HG03432 (cell line): Measurements from ENCODE around the gene ADGRB3.
"Not testable (repeated sequence)": the region's sequence is repeated elsewhere in the genome, so short reads cannot be mapped to it uniquely, and the experiment has no call there.

ENCODE experiments used
- ATAC-seq: cut with Tn5 transposase; IDR thresholded peaks from one replicate; pipeline ENCODE4 v1.9.1; 2021; ENCODE audit warnings: mild to moderate bottlenecking, moderate library complexity; ENCODE audit not compliant: unreplicated experiment

ADGRB3 gene

GRCh38 chr6:68649669-68650068 lies 14.6 kb downstream of the ADGRB3 start:
- no peak for ATAC-seq

DNA sequence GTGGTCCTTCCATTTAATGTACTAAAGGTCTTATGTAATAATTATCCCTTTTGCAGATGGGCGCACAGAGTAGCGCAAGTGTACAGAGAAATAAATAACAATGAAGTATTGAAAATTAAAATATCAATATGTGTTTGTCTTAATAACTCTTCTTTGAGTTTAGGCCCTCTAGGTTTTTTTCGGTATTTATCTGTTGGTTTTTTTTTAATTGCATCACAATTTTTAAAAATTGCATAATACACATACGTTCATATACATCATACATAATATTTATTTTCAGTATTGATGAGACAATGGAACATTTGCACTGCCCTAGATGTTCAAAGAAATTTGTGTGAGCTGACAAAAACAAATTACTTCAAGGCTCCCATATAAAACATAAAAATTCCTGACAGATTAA lies 15.1 kb downstream of the ADGRB3 start:
- no peak for ATAC-seq

DNA sequence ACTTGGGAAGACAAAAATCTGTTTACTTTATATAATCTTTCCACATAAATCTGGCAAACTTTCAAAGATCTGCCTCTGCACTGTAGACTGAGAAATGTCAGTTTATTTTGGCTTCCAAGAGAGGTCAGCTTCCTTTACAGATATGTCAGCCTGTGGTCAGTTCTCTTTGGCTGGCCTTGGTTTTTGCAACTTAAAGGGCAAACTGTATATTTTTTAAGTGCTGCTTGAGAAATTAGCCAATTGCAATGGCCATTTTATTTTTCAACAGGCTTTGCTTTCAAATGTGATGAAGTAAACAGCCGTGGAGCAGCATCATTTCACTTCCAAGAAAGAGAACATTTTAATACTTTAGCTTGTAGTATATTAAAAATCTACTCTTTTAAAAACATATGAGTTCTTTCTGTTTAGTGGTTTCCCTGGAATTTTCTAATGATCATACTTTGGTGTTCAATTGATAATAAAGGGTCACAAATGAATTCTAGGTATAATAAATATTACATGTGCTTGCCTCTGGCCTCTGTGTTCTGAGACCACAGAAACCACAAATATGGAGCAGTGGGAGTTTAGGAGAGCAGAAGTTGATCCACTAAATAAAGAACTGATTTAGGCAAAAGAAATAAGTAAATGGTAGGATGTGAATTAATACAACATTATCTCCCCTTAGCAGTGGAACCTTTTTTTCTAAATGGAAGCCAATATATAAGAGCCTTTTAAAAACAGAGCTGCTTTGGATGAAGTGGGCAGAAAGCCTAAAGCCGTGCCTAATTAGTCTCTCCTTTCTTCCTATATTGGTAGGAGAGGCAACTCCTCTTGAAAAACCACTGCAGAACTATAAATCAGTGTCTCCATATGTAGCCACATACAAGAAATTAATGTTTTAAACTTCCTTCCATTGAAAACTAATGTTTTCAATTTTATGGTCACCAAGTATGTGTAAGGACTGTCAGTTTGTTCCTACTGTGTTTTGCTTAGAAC lies 16.2 kb downstream of the ADGRB3 start:
- no peak for ATAC-seq

GRCh38 chr6:68652117-68652536 lies 17.0 kb downstream of the ADGRB3 start:
- no peak for ATAC-seq

GRCh38 chr6:68653074-68653705 lies 18.1 kb downstream of the ADGRB3 start:
- ATAC-seq = no peak

GRCh38 chr6:68653706-68654089 lies 18.6 kb downstream of the ADGRB3 start:
- no peak for ATAC-seq

DNA sequence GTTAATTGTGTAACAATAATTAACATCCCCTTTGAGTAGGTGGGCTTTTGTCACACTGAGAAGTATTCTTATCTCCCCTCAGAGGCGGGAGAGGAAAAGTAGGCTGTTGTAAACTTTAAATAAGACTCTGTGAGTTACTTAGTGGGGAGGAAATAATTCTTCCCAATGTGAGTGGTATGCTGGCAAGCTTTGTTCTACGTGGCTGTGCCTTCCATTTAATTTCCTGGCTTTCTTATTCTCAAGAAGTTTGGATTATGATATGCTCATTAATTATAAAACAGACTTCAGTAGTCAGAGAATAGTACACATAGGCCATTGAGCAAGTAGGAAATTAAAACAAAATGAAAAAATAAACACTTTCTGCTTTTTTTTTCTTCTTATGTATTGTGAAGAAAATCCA lies 19.1 kb downstream of the ADGRB3 start:
- no peak for ATAC-seq

DNA sequence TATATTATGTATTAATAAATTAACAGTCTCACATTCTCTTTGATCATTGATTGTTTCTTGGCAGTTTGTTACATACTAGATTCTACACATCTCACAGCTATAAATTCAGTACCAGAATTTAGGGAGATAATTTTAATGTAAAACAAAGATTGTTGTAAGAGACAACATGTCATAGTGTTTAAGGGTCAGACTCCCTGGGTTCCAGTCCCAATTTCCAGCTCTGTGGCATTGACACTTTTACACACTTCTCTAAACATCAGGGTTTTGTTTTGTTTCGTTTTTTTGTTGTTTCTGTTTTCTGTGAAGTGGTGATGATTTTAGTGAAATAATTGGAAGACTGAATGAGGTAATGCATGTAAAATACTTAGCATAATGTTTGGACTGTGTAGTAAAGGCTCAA lies 19.9 kb downstream of the ADGRB3 start:
- ATAC-seq = no peak

DNA sequence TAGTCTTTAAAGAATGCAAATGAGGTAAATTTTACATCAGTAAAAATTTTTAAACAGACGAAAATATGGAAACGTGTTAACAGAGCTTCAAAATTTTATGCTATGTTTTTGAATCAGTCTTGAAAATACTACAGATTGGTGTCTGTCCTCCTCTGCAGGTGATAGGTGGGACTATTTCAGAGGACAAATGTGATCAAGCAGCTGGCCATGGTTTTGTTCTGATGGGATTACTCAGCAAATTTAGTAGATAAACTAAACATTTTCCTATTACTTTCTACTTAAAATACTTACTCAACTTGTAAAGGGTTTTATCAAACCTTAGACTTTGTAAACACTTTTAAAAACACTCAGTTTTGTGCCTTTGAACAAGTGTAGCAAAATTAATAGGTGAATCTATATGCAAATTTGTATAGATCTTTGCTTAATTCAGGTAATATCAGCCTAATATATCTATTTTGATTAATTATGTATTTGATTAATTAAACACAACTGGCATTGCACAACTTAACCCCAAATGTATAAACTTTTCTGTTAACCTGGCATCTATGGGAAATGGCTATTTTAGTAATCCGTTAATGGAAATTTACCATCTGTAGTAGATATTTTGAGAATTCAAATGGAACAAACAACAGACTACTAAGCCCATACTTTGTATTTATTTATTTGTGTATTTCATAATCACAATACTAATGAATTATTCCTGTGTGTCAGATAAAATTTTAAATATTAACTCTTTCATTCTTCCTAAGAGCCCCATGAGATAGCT lies 22.5 kb downstream of the ADGRB3 start:
- no peak for ATAC-seq

GRCh38 chr6:68658338-68658737 lies 23.3 kb downstream of the ADGRB3 start:
- no peak for ATAC-seq

DNA sequence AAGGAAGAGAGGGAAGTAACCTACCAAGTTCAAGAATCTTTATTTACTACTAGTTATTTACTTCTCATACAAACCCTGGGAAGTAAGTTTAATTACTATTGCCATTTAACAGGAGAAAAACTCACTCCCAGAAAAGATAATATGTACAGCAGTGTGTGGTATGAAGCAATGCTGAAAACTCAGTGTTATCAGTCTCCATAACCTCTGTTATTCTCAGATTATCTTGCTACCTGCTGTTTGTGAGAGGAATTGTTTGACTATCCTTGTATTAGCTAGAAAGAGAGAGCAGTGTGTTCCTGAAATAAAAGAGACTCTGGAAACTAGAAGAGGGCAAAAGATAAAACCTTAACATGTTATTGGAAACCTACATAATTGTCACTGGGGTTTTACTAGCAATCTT lies 38.2 kb downstream of the ADGRB3 start:
- ATAC-seq = no peak

GRCh38 chr6:68675548-68675947 lies 40.5 kb downstream of the ADGRB3 start:
- ATAC-seq = no peak

GRCh38 chr6:68676094-68676493 lies 41.0 kb downstream of the ADGRB3 start:
- not testable (repeated sequence) for ATAC-seq

- ATAC-seq = no peak
Measured at GRCh38 chr6:68677058-68677457, 42.0 kb downstream of the ADGRB3 start.

GRCh38 chr6:68679399-68679798 lies 44.3 kb downstream of the ADGRB3 start:
- ATAC-seq = no peak

GRCh38 chr6:68680264-68680663 lies 45.2 kb downstream of the ADGRB3 start:
- no peak for ATAC-seq

DNA sequence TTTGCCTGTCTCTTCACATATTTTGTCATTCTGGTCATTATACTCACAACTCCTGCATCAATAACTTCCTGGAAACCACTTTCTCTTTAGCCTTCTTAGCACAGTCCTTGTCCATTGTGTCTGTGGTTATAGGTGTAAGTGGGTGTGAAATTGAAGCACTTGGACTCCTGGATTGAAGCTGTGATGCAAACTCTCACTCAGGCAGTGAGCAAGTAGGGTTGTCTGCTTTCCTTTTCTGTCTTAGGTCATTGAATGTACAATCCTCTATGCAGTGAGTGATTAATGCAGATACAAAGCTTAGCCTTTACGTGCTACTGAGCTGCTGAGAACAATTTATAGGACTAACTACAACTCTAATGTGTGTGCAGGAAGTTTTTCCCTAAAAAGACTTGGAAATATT lies 54.8 kb downstream of the ADGRB3 start:
- ATAC-seq = no peak

DNA sequence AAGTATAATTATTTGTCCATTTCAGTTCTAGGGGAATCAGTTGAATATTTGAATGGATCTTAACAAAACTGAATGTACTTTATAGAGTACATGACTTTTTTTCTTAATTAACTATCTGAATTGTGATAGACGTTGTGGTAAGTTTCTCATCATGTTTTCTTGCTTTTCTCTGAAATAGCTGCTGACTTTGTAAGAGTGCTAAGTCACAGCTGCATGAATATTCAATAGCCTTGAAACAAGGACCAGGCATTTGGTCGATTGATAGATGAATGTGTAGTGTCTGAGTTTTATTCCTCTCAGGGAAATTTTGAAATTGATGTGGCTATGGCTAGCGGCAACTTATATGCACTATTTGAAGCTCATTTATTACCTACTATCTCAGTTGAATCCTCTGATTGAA lies 56.0 kb downstream of the ADGRB3 start:
- no peak for ATAC-seq

- ATAC-seq = no peak
Measured at GRCh38 chr6:68693271-68693670, 58.2 kb downstream of the ADGRB3 start.

DNA sequence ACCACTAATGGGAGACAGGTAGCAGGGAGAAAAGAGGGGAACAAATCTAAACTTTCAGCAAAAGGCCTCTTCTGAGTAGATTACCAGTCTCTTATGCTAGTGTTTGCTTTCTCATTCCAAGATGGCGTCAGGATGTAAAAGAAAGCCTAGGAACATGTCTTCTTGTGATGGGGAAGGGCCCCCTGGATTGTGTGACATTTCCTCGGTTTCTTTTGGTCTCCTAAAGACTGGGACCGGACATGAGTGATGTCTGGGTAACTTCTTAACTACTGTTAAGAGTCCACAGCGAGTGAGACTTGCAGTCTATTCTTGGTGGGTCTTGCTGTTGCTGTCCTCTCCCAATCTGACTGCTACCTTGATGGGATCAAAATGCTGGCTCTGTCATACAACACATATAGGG lies 60.3 kb downstream of the ADGRB3 start:
- no peak for ATAC-seq

GRCh38 chr6:68695838-68696237 lies 60.8 kb downstream of the ADGRB3 start:
- no peak for ATAC-seq

- no peak for ATAC-seq
Measured at GRCh38 chr6:68697394-68697793, 62.3 kb downstream of the ADGRB3 start.
